Cardiac fibroblast (primary cell): Measurements from ENCODE around the gene RIMS1.

Experiments used
- DNase-seq, 2 donors: peaks; one replicate each; pipeline versions ENCODE4 v3.0.0 to v3.0.0-alpha.2; 2010; ENCODE audit warnings: low read depth in 2 of 2
- H3K4me3 ChIP-seq, 2 donors: replicated peaks in 1 of 2; 1 replicate in 1 of 2; 2 replicates in 1 of 2; pipeline ENCODE4 v1.5.1; 2011; ENCODE audit warnings: low read depth in 2 of 2, low read length in 2 of 2, mild to moderate bottlenecking in 2 of 2, moderate library complexity in 1 of 2
- TF ChIP-seq, protein P1 (sequence below): IDR thresholded peaks from one replicate; pipeline ENCODE4 v1.5.1; 2011; ENCODE audit warnings: low read depth, mild to moderate bottlenecking, low read length, inconsistent platforms

RIMS1 gene

GRCh38 chr6:72042088-72042487, 155.7 kb downstream of the RIMS1 start:
- peak in 1 of 2 donors; percentile 3 for DNase-seq
- TF ChIP-seq, protein P1, sequence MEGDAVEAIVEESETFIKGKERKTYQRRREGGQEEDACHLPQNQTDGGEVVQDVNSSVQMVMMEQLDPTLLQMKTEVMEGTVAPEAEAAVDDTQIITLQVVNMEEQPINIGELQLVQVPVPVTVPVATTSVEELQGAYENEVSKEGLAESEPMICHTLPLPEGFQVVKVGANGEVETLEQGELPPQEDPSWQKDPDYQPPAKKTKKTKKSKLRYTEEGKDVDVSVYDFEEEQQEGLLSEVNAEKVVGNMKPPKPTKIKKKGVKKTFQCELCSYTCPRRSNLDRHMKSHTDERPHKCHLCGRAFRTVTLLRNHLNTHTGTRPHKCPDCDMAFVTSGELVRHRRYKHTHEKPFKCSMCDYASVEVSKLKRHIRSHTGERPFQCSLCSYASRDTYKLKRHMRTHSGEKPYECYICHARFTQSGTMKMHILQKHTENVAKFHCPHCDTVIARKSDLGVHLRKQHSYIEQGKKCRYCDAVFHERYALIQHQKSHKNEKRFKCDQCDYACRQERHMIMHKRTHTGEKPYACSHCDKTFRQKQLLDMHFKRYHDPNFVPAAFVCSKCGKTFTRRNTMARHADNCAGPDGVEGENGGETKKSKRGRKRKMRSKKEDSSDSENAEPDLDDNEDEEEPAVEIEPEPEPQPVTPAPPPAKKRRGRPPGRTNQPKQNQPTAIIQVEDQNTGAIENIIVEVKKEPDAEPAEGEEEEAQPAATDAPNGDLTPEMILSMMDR = no peak
- no peak overlapping the region for H3K4me3 ChIP-seq

- no peak for DNase-seq
- H3K4me3 ChIP-seq = no peak overlapping the region
- TF ChIP-seq, protein P1 = no peak
Measured at GRCh38 chr6:72048080-72048479, 161.7 kb downstream of the RIMS1 start.

DNA sequence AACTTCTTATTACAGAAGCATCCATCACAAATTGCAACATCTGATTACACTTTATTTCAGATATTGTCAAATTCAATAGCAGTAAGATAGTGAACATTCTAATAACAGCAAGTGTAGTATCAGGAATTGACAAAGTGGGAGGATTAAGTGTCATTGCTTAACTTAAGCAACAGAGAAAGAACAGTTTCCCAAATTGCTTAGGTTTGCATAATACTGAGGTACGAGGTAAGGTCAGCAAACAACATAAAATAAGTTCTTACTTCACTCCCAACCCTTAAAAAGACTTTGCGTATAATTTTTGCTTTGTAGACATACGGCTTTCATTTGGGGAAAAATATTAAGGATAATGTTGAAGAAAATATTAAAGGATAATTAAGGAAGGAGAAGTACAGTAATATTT, 163.0 kb downstream of the RIMS1 start:
- DNase-seq = no peak
- H3K4me3 ChIP-seq = no peak overlapping the region
- TF ChIP-seq, protein P1 = no peak

GRCh38 chr6:72061286-72061685, 174.9 kb downstream of the RIMS1 start:
- no peak overlapping the region for H3K4me3 ChIP-seq
- TF ChIP-seq, protein P1 = no peak
- no peak for DNase-seq

DNA sequence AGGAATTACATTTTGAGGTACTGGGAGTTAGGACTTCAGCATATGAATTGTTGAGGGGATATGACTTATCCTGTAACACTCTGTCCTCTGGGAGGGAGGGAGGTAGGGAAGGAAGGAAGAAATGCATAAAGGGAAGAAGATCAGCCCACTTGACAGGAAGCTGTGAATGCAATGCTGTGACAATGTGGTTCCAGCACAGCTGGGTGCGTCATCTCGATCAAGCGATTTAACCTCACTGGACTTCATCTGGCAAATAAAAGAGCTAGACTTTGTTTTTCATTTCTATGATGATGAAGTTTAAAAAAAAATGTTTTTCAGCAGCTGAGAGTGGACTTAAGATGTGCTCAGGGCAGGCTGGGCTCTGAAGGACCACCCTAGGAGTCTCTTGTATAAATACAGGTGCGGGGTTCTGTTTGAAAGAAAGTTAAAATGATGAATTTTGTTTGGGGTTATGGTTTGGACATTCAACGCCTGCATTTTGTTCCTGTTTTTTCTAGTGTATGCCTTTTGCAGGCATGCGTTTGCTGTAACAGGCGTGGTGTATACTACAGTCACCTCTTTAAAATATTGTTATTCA, 178.1 kb downstream of the RIMS1 start:
- TF ChIP-seq, protein P1 = no peak
- H3K4me3 ChIP-seq = no peak overlapping the region
- DNase-seq = no peak

- H3K4me3 ChIP-seq = no peak overlapping the region
- TF ChIP-seq, protein P1 = no peak
- no peak for DNase-seq
Measured at GRCh38 chr6:72078096-72078495, 191.7 kb downstream of the RIMS1 start.
